ENCODE results near the gene FASTKD2.

Gene FASTKD2

GRCh38 chr2:206840999-206841398, 75.6 kb downstream of the FASTKD2 start:
- no peak for DNase-seq

All from activated CD8-positive, alpha-beta memory T cell treated with anti-CD3 and anti-CD28 coated beads, Interleukin-2, amount 50 U/mL, for 48 hours (primary cell).